Measurements from ENCODE around the gene IGSF22.

- TF ChIP-seq POLR2A (IDR thresholded peaks at IDR 0.05; ENCODE audit: low read length) (no peak), GATA1 (IDR thresholded peaks at IDR 0.05; ENCODE audit: low read depth, low read length) (no peak)
These were observed 2.0 kb downstream of the IGSF22 start for GRCh38 chr11:18723991-18724390.

Data from erythroblast (primary cell).